Chondrocyte (in vitro differentiated cells): ENCODE data around the gene CEP250. TPM values are rescaled to one million over a fixed set of nuclear protein-coding genes. Genes with fewer than 3 reads are reported as not detected.

Source experiments
- DNase-seq: peaks from one replicate; pipeline ENCODE4 v3.0.0; 2021; ENCODE audit warnings: mixed read lengths, low spot score
- H3K27ac Mint-ChIP-seq: one replicate; pipeline ENCODE4 v1.8.0; 2021; ENCODE audit warnings: mild to moderate bottlenecking, moderate library complexity, mixed read lengths; ENCODE audit not compliant: unreplicated experiment
- H3K27me3 Mint-ChIP-seq: 2 replicates; pipeline ENCODE4 v1.8.0; 2021; ENCODE audit warnings: low read depth, mixed read lengths
- H3K36me3 Mint-ChIP-seq: 2 replicates; pipeline ENCODE4 v1.8.0; 2021; ENCODE audit warnings: low read depth, mixed read lengths
- H3K4me1 Mint-ChIP-seq: 2 replicates; pipeline ENCODE4 v1.8.0; 2021; ENCODE audit warnings: low read depth, mild to moderate bottlenecking, mixed read lengths
- H3K4me3 Mint-ChIP-seq: one replicate; pipeline ENCODE4 v1.8.0; 2021; ENCODE audit warnings: mild to moderate bottlenecking, moderate library complexity, mixed read lengths; ENCODE audit not compliant: unreplicated experiment
- H3K9me3 Mint-ChIP-seq: 2 replicates; pipeline ENCODE4 v1.8.0; 2021; ENCODE audit warnings: low read depth, mixed read lengths
- CTCF ChIP-seq: fragments of 200-600 bp; sonication (generic); IDR thresholded peaks from 2 replicates; pipeline ENCODE4 v1.5.0; 2021; ENCODE audit warnings: antibody characterized with exemption, mild to moderate bottlenecking, moderate library complexity
- total RNA-seq: library from RNA; stranded (reverse); gene quantifications from 3 replicates; pipeline ENCODE4 v1.2.1, GENCODE V29; 2021

CEP250 gene
- total RNA-seq, 1 donor from 2014 or later: 43.6 TPM

GRCh38 chr20:35561268-35561667, 105.9 kb downstream of the CEP250 start:
- TF ChIP-seq CTCF: peak; percentile 58
- H3K4me1 Mint-ChIP-seq: peaks cover 2% of the 10 kb centered on the region
- no peaks in the 10 kb centered on the region for H3K9me3 Mint-ChIP-seq
- peak; percentile 39 for DNase-seq
- H3K27me3 Mint-ChIP-seq: no peaks in the 10 kb centered on the region
- no peak overlapping the region for H3K27ac Mint-ChIP-seq
- H3K4me3 Mint-ChIP-seq: no peak overlapping the region
- peaks cover 18% of the 10 kb centered on the region for H3K36me3 Mint-ChIP-seq

- no peak overlapping the region for H3K27ac Mint-ChIP-seq
- H3K27me3 Mint-ChIP-seq: no peaks in the 10 kb centered on the region
- H3K4me1 Mint-ChIP-seq: peaks cover 2% of the 10 kb centered on the region
- no peaks in the 10 kb centered on the region for H3K9me3 Mint-ChIP-seq
- peak; percentile 7 for TF ChIP-seq CTCF
- H3K4me3 Mint-ChIP-seq: no peak overlapping the region
- H3K36me3 Mint-ChIP-seq: peaks cover 14% of the 10 kb centered on the region
- DNase-seq: peak; percentile 72
Observed at GRCh38 chr20:35561671-35562070, 106.3 kb downstream of the CEP250 start.

GRCh38 chr20:35562541-35563110, 107.2 kb downstream of the CEP250 start:
- Mint-ChIP-seq H3K9me3 (no peaks in the 10 kb centered on the region), H3K4me1 (peaks cover 2% of the 10 kb centered on the region), H3K36me3 (peaks cover 10% of the 10 kb centered on the region), H3K27me3 (peaks cover 3% of the 10 kb centered on the region), H3K4me3 (no peak overlapping the region), H3K27ac (no peak overlapping the region)
- no peak for TF ChIP-seq CTCF
- DNase-seq: peak; percentile 70

- Mint-ChIP-seq H3K4me1 (peaks cover 2% of the 10 kb centered on the region), H3K27ac (no peak overlapping the region), H3K36me3 (peaks cover 2% of the 10 kb centered on the region), H3K4me3 (no peak overlapping the region), H3K27me3 (peaks cover 5% of the 10 kb centered on the region), H3K9me3 (no peaks in the 10 kb centered on the region)
- TF ChIP-seq CTCF: no peak
- DNase-seq: peak; percentile 60
Observed at GRCh38 chr20:35563834-35564233, 108.4 kb downstream of the CEP250 start.

GRCh38 chr20:35564905-35565304, 109.5 kb downstream of the CEP250 start:
- H3K4me1 Mint-ChIP-seq: peaks cover 2% of the 10 kb centered on the region
- H3K27ac Mint-ChIP-seq: no peak overlapping the region
- no peak for TF ChIP-seq CTCF
- no peaks in the 10 kb centered on the region for H3K9me3 Mint-ChIP-seq
- DNase-seq: peak; percentile 86
- H3K36me3 Mint-ChIP-seq: peaks cover 2% of the 10 kb centered on the region
- no peak overlapping the region for H3K4me3 Mint-ChIP-seq
- H3K27me3 Mint-ChIP-seq: peaks cover 5% of the 10 kb centered on the region
